ENCODE measurements around the gene SEL1L3.

SEL1L3 gene

GRCh38 chr4:25788703-25789238 is 74.0 kb downstream of the SEL1L3 start:
- DNase-seq (ENCODE audit: low read depth), result no peak

- no peak for DNase-seq (ENCODE audit: low read depth)
These were observed 76.2 kb downstream of the SEL1L3 start for GRCh38 chr4:25786497-25787065.

DNA sequence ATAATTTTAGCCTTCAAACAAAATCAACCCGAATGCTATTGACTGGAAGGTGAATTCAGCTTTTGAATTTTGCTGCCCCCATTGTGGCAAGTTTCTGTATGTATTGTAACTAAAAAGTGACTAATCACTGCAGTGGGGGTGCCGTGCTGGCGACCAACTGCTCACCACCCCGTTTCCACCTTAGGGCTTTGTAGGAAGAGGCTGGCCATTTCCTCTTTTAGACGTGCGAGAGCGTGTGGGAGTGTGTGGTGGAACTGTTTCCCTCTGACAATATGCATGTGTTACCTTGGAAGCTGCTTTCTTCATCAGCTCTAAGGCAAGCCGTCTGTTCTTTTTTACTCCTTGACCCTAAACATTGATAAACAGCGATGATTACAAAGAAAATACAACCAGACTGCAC is 78.8 kb downstream of the SEL1L3 start:
- no peak for DNase-seq (ENCODE audit: low read depth)

- no peak for DNase-seq (ENCODE audit: low read depth)
These were observed 79.7 kb downstream of the SEL1L3 start for GRCh38 chr4:25783126-25783525.

GRCh38 chr4:25782482-25782881 is 80.3 kb downstream of the SEL1L3 start:
- no peak for DNase-seq (ENCODE audit: low read depth)

GRCh38 chr4:25779021-25779420 is 83.8 kb downstream of the SEL1L3 start:
- no peak for DNase-seq (ENCODE audit: low read depth)

DNA sequence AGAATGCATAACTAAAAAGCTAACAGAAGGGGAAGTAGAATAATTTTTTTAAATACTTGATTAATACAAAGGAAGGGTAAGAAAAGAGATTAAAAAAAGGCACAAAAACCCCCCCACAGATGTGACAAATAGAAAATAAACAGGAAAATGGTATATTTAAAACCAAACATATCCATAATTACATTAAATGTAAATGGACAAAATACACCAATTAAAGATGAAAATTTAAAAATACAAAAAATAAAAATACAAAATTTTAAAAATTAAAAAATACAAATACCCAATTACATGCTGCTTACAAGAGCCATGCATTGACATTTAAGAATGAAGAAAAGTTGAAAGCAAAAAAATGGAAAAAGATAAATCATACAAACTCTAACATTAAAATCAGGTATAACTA is 86.0 kb downstream of the SEL1L3 start:
- DNase-seq (ENCODE audit: low read depth), result no peak

DNA sequence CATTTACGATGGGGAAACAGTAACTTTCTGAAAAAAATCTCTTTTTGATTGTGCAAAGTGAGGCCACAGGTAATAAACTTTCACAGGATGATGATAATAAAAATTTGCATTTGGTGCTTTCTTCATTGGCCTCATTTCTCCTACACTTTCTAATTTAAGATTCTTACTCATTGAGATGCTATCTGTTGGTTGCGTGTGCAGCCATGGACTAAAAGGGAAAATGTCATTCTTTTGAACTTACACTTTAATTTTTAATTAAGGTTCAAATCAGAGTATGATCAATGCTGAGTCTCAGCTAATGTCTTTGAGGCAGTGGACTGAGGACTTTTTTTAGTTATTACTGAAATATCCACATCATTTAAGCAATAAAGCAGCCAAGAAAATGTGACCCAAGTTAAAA is 87.6 kb downstream of the SEL1L3 start:
- no peak for DNase-seq (ENCODE audit: low read depth)

- no peak for DNase-seq (ENCODE audit: low read depth)
These were observed 89.4 kb downstream of the SEL1L3 start for GRCh38 chr4:25773358-25773757.

DNA sequence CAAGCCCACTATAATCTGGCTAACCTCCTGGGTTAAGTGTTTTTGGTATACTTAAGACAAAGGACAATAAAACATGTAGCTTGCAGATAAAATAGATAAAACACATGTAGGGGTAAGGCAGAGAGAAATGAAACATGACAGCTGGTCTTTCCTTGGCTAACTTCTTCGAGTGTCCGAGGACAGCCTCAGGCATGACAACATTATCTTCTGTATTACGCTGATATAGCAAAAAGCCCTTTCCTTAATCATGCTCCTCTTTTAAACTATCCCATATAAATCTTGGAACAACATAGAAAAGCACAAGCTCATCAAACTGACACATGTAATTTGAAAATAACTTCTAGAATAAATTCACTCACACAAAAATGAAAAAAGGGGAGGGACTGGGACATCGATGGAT is 91.1 kb downstream of the SEL1L3 start:
- DNase-seq (ENCODE audit: low read depth), result no peak

- no peak for DNase-seq (ENCODE audit: low read depth)
These were observed 91.9 kb downstream of the SEL1L3 start for GRCh38 chr4:25770847-25771246.

- DNase-seq (ENCODE audit: low read depth), result no peak
These were observed 93.5 kb downstream of the SEL1L3 start for GRCh38 chr4:25769251-25769650.

GRCh38 chr4:25767877-25768725 is 94.7 kb downstream of the SEL1L3 start:
- DNase-seq (ENCODE audit: low read depth), result no peak

DNA sequence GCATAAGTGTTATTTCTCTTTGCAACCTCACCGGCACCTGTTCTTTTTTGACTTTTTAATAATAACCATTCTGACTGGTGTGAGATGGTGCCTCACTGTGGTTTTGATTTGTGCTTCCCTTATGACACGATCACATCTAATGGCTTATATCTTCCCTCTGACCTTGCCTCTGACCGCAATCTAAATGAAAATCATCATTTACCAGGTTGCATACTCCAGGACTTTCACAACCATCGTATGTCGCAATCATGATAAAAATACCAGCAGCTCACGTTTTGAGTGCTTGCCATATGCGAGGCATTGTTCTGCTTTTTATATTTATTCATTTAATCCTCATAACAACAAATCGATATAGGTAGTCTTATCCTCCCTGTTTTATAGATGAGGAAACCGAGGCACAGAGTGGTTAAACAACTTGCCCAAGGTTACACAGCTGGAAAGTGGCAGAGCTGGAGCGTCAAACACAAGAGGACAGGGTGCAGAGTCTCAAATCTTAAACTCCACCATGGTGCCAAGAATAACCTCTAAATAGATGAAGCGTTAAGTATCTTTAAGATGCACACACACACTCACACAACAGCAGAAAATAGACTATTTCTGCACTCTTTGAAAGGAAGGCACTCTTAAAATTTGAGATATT is 102.2 kb downstream of the SEL1L3 start:
- no peak for DNase-seq (ENCODE audit: low read depth)

DNA sequence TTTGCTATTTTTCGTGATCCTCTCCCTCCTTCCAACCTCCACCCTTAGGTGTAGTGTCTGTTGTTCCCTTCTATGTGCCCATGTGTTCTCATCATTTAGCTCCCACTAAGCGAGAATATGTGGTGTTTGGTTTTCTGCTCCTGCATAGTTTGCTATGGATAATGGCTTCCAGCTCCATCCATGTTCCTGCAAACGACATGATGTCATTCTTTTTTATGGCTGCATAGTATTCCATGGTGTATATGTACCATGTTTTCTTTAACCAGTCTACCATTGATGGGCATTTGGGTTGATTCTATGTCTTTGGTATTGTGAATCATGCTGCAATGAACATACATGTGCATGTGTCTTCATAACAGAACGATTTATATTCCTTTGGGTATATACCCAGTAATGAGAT is 102.7 kb downstream of the SEL1L3 start:
- no peak for DNase-seq (ENCODE audit: low read depth)

- no peak for DNase-seq (ENCODE audit: low read depth)
These were observed 103.7 kb downstream of the SEL1L3 start for GRCh38 chr4:25759101-25759500.

DNA sequence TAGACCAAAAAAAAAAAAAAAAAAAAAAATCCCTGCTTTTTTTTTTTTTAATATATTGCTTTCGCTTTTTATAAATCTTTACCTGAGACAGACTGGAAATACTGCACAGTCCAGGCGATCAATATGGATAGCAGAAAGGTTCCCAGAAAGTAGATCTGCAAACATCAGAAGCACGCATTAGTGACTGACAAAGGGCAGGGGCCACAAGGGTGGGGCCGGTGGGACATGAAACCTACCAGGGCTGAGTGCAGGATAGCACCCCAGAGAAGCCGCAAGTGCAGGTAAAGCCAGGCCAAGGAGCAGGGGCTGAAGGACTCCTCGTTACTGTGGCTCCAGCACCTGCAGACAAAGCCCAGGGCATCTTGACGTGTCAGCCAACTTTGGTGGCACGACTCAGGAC is 105.3 kb downstream of the SEL1L3 start:
- DNase-seq (ENCODE audit: low read depth), result no peak

DNA sequence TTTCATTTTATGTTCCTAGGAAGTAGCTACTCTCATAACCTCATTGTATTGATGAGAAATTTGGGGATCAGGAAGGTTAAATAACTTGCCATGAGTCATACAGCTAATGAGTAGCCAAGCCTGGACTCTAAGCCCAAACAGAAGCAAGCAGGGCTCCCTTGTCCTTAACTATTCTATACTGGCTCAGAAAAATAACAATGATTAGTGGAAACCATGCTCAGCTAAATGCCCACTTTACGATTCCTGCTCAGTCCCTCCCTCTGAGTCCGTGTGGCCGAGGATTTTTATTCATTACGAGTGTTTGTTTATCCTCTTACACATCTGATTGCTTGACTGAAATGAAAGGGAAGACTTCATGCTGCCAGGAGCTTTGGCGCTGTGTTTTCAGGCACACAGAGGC is 106.3 kb downstream of the SEL1L3 start:
- no peak for DNase-seq (ENCODE audit: low read depth)

DNA sequence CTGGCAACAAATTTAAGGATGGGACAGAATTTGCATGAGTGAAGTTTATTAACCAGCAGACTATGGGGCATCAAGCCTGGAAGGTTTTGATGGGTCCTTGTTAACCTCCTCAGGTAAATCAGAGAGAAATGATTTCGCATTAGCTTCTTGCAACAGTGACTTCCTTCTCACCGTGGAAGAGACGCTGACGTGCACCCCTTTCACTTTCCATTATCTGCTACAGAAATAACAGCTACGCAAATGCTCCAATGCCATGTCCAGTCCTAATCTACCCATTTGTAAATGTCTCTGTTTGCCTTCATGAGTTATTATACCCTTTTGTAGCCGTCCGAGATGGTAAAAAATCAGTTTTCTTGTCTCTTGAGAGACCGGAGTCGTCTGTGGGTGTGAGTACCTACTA is 106.9 kb downstream of the SEL1L3 start:
- DNase-seq (ENCODE audit: low read depth), result no peak

DNA sequence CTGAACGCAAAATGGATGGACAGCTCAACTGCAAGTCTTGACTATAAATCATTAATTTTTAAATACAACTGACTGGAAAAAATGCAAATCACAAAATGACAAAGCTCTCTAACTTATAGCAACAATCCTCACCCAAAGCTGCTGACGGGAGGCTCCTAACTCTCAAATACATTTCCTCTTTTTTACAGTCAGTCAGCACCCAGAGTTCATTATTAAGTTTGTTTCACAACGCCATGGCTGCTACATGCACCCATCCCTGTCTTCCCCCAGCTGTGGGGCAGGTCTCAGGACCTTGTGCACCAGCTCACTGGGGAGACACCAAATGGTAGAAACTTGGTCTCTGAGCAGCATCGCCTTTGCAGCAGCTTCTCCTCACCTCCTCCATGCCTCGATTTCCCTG is 109.5 kb downstream of the SEL1L3 start:
- no peak for DNase-seq (ENCODE audit: low read depth)

DNA sequence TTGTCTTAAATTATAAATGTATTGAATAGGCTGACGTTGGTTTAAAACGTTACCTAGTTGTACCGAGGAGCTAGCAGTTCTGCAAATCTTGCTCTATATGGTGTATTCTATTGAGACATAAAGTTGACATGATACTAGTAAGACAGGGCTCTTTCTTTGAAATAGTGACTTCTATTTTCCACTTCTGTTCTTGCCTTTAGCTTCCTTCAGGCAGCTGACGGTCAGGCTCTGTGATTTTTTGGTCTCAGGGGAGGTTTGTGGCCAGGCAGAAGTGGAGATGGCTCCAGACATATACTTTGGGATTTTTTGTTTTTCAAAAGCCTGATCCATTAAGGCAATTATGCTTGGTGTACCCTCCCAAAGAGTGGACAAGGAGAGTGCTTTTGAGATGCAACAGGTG is 111.9 kb downstream of the SEL1L3 start:
- no peak for DNase-seq (ENCODE audit: low read depth)

DNA sequence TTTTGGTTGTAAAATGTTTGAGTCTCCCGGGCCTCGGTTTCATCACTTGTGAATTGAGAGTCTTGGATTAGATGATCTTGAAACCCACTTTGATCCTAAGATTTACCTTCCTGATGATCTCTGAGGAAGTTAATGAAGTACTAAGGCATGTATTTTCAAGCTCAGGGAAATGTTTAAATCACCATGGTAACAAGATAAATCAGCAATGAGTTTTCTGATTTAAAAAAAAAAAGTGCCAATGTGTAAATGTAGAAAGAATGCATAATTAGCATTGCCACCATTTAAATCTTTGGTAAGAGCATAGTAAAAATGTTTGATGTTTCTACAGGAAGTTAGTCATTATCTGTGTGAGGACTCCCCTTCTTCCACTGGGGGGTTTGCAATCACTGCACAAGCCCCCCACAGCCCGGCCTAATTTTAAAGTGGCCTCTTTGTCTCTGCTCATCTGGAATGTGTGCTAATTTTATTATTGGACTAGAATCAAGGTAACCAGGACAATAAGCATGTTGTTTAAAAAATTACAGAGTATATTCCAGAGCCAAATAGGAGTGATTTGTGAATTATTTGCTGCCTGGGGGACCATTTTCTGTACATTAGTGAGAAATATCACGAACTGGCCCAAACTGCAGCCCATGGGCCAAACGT is 113.5 kb downstream of the SEL1L3 start:
- no peak for DNase-seq (ENCODE audit: low read depth)

DNA sequence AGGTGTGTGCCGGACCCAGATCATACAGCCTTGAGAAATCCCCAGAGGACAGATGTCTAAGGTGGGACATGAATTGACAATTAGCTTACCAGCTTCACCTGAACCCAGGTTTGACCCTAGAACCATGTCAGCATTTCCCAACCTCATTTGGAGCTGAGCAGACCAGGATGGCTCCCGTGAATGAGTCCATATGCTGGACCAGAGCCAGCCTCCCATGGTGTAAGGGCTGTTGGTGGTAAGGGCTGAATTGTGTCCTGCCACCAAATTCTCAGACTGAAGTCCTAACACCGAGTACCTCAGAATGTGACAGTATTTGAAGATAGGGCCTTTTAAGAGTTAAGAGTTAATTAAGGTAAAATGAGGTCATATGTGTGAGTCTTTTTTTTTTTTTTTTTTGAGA is 118.8 kb downstream of the SEL1L3 start:
- no peak for DNase-seq (ENCODE audit: low read depth)

All from stimulated activated CD8-positive, alpha-beta memory T cell treated with anti-CD3 and anti-CD28 coated beads, Interleukin-7, amount 100 ng/mL, for 24 hours (primary cell).